Astrocyte (in vitro differentiated cells and primary cell): ENCODE data around the gene SLC6A19.

Experiments used
- CTCF ChIP-seq: IDR thresholded peaks from 2 replicates; pipeline ENCODE4 v1.5.1; 2011; ENCODE audit warnings: low read depth, mild to moderate bottlenecking, inconsistent platforms, low read length, moderate library complexity; ENCODE audit not compliant: insufficient read depth
- EZH2 ChIP-seq: IDR thresholded peaks from 2 replicates; pipeline ENCODE4 v1.6.1; 2012; ENCODE audit warnings: mild to moderate bottlenecking, low read length, inconsistent platforms; ENCODE audit not compliant: insufficient read depth

GRCh38 chr5:1155191-1156032 lies 46.0 kb upstream of the SLC6A19 start:
- TF ChIP-seq CTCF = no peak
- TF ChIP-seq EZH2 = no peak
